BLaER1 treated with 17β-estradiol and CSF1 and Interleukin-3, amounts not matched to agents 10 nM and 100 nM (cell line): ENCODE results near the gene RBPJ.

Source experiments
- H3K27ac ChIP-seq, 11 experiments: shearing (Covaris generic); formaldehyde crosslinking; 2 replicates each; pipeline ENCODE4 v1.8.1; 2022
- H3K27me3 ChIP-seq, 11 experiments: shearing (Covaris generic); formaldehyde crosslinking; 2 replicates each; pipeline ENCODE4 v1.8.1; 2022
- H3K36me3 ChIP-seq, 11 experiments: shearing (Covaris generic); formaldehyde crosslinking; 2 replicates each; pipeline ENCODE4 v1.8.1; 2022
- H3K4me1 ChIP-seq, 10 experiments: shearing (Covaris generic); formaldehyde crosslinking; 2 replicates each; pipeline ENCODE4 v1.8.1; 2022
- H3K4me2 ChIP-seq, 11 experiments: shearing (Covaris generic); formaldehyde crosslinking; 2 replicates each; pipeline ENCODE4 v1.8.1; 2022
- H3K4me3 ChIP-seq, 10 experiments: shearing (Covaris generic); formaldehyde crosslinking; 2 replicates each; pipeline ENCODE4 v1.8.1; 2022
- H3K9ac ChIP-seq, 11 experiments: shearing (Covaris generic); formaldehyde crosslinking; 2 replicates each; pipeline ENCODE4 v1.8.1; 2022
- H3K9me3 ChIP-seq, 11 experiments: shearing (Covaris generic); formaldehyde crosslinking; replicated peaks in 1 of 11; 2 replicates each; pipeline ENCODE4 v1.8.1; 2022
- H4K20me1 ChIP-seq, 11 experiments: shearing (Covaris generic); formaldehyde crosslinking; 2 replicates each; pipeline ENCODE4 v1.8.1; 2022
- Cebpa-rat ChIP-seq, 11 experiments: shearing (Covaris generic); IDR thresholded peaks; 2 replicates each; pipeline ENCODE4 v1.8.1; 2022

Gene RBPJ

DNA sequence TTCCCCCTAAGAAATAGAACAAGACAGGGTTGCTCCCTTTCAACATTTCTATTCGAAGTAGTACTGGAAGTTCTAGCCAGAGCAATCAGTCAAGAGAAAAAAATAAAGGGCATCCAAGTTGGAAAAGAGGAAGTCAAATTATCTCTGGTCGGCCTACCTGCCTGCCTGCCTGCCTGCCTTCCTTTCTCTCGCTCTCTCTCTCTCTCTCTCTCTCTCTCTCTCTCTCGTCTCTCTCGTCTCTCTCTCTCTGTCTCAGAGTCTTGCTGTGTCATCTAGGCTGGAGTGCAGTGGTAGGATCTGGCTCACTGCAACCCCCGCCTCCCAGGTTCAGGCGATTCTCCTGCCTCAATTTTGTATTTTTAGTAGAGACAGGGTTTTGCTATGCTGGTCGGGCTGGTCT lies 126.6 kb downstream of the RBPJ start:
- Histone ChIP-seq H3K4me1 (no peaks in the 10 kb centered on the region), H3K4me2 (no peak overlapping the region), H3K9ac (no peak overlapping the region), H3K36me3 (no peaks in the 10 kb centered on the region; a peak in 1 of 22 replicates), H4K20me1 (peaks cover 0 to 4% (median 0%) of the 10 kb centered on the region in 11 experiments; a peak in 1 of 22 replicates), H3K27ac (no peak overlapping the region), H3K9me3 (peaks cover 0 to 23% (median 9%) of the 10 kb centered on the region in 11 experiments; a peak in 9 of 22 replicates), H3K4me3 (no peak overlapping the region), H3K27me3 (no peaks in the 10 kb centered on the region)
- TF ChIP-seq Cebpa-rat (IDR thresholded peaks at IDR 0.05), result no peak

DNA sequence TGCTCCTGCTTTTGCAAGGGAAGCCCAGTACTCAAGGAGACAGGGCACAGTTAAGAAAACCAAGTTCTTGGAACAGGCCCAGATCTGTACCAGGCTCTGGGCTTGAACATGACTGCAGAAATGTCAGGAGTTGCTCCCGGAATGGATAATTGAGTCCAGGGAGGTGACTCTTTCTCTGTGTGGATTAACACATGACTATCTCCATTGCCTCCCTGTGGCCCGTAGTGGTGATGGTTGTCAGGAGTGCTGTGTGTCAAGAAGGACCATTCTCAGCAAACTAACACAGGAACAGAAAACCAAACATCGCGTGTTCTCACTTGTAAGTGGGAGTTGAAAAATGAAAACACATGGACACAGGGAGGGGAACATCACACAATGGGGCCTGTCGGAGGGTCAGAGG lies 129.6 kb downstream of the RBPJ start:
- H3K4me2 ChIP-seq, result no peak overlapping the region
- no peaks in the 10 kb centered on the region for H3K36me3 ChIP-seq
- TF ChIP-seq Cebpa-rat (IDR thresholded peaks at IDR 0.05), result no peak
- no peak overlapping the region for H3K27ac ChIP-seq
- H3K9ac ChIP-seq, result no peak overlapping the region
- no peaks in the 10 kb centered on the region for H3K4me1 ChIP-seq
- H4K20me1 ChIP-seq, result no peaks in the 10 kb centered on the region
- H3K27me3 ChIP-seq, result no peaks in the 10 kb centered on the region
- H3K4me3 ChIP-seq, result no peak overlapping the region
- peaks cover 8 to 18% (median 14%) of the 10 kb centered on the region in 11 experiments; a peak in 19 of 22 replicates for H3K9me3 ChIP-seq

DNA sequence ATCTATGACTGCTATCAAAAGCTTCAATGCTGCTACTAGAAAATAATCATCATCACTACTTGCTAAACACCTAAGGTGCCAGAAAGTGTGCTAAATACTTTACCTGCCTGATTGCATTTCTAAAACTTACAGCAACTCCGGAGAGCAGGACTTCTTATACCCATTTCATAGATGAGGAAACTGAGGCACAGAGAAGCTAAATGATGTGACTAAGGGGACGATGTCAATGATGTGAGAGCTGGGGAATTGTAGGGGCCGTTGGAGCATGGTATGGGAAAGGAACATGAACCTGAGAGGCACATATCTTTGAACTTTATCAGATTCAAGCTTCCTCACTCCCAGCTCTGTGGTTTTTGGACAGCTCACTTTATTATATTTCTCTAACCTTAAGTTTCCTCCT lies 130.8 kb downstream of the RBPJ start:
- Histone ChIP-seq H3K27ac (no peak overlapping the region), H3K4me3 (no peak overlapping the region), H3K27me3 (no peaks in the 10 kb centered on the region), H4K20me1 (no peaks in the 10 kb centered on the region), H3K9me3 (peaks cover 8 to 18% (median 14%) of the 10 kb centered on the region in 11 experiments; a peak in 19 of 22 replicates), H3K36me3 (no peaks in the 10 kb centered on the region), H3K9ac (no peak overlapping the region), H3K4me1 (no peaks in the 10 kb centered on the region), H3K4me2 (no peak overlapping the region)
- TF ChIP-seq Cebpa-rat (IDR thresholded peaks at IDR 0.05), result no peak

DNA sequence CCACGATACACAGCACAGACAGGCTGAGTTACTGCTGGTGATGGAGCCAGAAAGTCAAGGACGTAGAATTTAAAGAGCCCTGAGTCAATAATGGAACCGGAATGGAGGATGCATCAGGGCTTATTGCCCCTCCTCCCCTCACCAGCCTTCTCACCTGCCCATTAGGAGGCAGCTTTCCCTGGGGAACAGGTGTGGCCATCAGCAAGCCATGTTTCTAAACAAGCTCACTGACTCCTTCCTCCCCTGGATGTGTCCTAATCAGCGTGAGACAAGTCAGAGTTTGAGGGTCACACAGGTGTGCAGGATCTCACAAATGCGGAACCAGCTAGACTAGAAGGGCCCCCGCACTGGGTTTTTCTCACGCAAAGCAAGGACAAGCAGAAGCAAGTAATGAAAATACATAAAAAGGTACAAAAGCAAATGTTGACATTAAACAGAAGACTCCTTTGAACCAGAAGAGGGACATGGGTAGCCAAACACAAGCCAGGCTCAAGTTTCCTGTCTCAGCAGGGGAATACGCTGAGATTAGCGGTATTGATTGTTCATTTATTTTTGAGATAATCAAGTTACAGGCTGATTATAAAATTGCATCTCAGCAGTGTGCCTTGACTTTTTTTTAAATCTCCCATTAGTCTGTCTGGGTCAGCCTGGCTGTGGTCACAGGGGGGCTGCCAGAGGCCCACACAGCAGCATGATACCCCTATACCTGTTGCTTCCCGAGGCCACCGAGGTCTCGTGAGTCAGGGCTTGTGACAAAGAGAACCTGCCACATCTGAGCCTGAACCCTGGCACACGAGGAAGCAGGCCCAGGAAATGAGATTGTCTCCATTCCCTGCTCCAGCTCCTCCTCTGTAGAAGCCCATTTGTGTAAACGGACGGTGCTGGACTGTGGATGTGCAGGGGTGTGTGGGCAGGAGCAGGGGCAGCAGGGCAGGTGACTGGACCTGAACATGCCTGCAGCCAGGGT lies 132.0 kb downstream of the RBPJ start:
- H4K20me1 ChIP-seq, result no peaks in the 10 kb centered on the region
- no peak overlapping the region for H3K4me3 ChIP-seq
- TF ChIP-seq Cebpa-rat (IDR thresholded peaks at IDR 0.05), result no peak
- H3K9ac ChIP-seq, result no peak overlapping the region
- no peaks in the 10 kb centered on the region for H3K27me3 ChIP-seq
- H3K36me3 ChIP-seq, result no peaks in the 10 kb centered on the region
- H3K27ac ChIP-seq, result no peak overlapping the region
- H3K9me3 ChIP-seq, result peaks cover 8 to 18% (median 14%) of the 10 kb centered on the region in 11 experiments; a peak in 19 of 22 replicates
- peaks cover 6 to 10% (median 7%) of the 10 kb centered on the region in 10 experiments for H3K4me1 ChIP-seq
- peak overlapping the region in 1 of 11 experiments; percentile 3; a peak in 3 of 22 replicates for H3K4me2 ChIP-seq

DNA sequence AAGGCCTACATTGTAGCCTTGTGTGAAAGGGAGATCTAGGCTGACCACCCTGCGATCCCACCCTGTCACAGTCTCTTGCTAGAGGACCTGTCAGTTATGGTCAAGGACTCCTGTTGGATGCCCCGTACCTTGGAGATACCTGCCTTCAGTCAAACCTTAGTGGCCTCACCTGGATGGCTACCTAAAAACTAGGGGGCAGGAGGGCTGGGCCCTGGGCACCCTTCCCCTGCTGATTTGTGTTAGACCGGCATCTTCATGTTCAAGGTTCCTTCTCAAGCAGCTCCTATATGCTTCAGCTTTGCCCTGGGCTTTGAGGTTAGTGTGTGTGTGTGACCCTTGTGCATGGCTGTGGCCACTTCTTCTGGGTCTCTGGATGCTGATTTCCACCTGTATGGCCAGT lies 134.1 kb downstream of the RBPJ start:
- Histone ChIP-seq H3K36me3 (no peaks in the 10 kb centered on the region), H3K4me3 (no peak overlapping the region), H3K9me3 (peaks cover 8 to 18% (median 14%) of the 10 kb centered on the region in 11 experiments; a peak in 19 of 22 replicates), H3K27me3 (no peaks in the 10 kb centered on the region), H3K27ac (no peak overlapping the region), H3K4me2 (no peak overlapping the region), H4K20me1 (no peaks in the 10 kb centered on the region), H3K9ac (no peak overlapping the region), H3K4me1 (peaks cover 13 to 28% (median 19%) of the 10 kb centered on the region in 10 experiments)
- TF ChIP-seq Cebpa-rat (IDR thresholded peaks at IDR 0.05), result no peak

DNA sequence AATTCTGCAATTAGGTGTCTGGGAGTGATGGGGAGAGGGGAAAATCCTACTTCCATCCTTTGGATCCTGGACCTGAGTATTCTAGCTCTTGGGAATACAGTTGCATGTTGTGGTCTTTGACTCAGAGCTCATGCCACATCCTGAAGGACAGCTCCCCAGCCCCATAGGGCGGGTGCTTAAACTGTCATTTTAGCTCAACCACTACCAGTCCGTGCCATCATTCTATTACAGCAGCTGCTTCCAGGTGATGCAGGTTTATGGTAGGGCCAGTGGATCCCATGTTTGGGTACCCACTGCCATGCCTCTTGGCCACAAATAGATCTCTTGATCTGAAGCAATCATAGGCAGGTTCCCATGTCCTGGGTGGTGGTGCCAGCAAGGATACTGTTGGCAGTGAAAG lies 134.8 kb downstream of the RBPJ start:
- H3K27me3 ChIP-seq, result no peaks in the 10 kb centered on the region
- peaks cover 13 to 34% (median 21%) of the 10 kb centered on the region in 10 experiments for H3K4me1 ChIP-seq
- no peak overlapping the region for H3K4me2 ChIP-seq
- no peak overlapping the region for H3K4me3 ChIP-seq
- no peak overlapping the region for H3K27ac ChIP-seq
- TF ChIP-seq Cebpa-rat (IDR thresholded peaks at IDR 0.05), result no peak
- no peaks in the 10 kb centered on the region for H4K20me1 ChIP-seq
- peaks cover 8 to 18% (median 14%) of the 10 kb centered on the region in 11 experiments; a peak in 19 of 22 replicates for H3K9me3 ChIP-seq
- no peak overlapping the region for H3K9ac ChIP-seq
- no peaks in the 10 kb centered on the region for H3K36me3 ChIP-seq

DNA sequence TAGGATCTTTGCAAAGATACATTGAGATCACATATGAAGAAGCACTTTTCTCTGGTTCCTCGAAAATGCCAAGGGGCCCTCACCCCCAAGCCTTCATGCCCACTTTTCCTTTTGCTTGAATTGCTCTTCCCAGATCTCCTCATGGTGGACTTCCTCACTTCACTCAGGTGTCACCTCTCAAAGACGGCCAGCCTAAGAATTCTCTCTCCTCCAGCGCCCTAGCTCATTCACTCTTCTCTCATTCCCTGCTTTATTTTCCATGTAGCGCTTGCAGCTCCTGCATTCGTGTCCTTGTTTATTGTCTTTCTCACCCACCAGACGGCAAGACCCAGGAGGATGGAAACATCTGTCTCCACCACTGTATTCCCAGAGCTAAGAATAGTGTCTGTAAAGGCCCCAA lies 136.6 kb downstream of the RBPJ start:
- H3K9me3 ChIP-seq, result peaks cover 8 to 18% (median 14%) of the 10 kb centered on the region in 11 experiments; a peak in 19 of 22 replicates
- H3K27me3 ChIP-seq, result no peaks in the 10 kb centered on the region
- H3K27ac ChIP-seq, result peak overlapping the region in 7 of 11 experiments; percentile 44 to 72 (median 55); a peak in 10 of 22 replicates
- H3K4me1 ChIP-seq, result peaks cover 13 to 36% (median 21%) of the 10 kb centered on the region in 10 experiments
- H3K36me3 ChIP-seq, result no peaks in the 10 kb centered on the region
- no peak overlapping the region for H3K4me3 ChIP-seq
- no peaks in the 10 kb centered on the region for H4K20me1 ChIP-seq
- peak overlapping the region in 2 of 11 experiments; percentile 52 to 62; a peak in 2 of 22 replicates for H3K9ac ChIP-seq
- no peak for TF ChIP-seq Cebpa-rat (IDR thresholded peaks at IDR 0.05)
- H3K4me2 ChIP-seq, result peak overlapping the region; percentile 49 to 83 (median 70)

DNA sequence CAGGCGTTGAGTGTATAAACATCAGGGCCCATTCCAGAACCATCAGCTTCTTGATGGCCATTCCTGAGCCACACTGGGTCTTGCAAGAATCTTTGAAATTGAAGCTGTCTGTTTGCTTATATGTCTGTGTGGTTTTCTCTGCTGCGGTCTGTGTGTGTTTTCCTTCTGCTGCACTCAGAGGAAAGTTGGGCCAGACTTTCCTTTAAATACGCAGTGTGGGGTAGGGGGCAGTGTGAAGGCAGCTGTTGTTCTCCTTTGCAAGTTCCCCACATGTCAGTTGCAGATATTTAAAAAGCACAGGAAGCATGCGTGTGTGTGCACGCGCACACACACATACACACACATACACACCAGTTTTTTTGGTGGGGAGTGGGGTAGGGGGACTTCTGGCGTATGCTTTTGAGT lies 137.3 kb downstream of the RBPJ start:
- Histone ChIP-seq H3K9me3 (peaks cover 8 to 18% (median 14%) of the 10 kb centered on the region in 11 experiments; a peak in 19 of 22 replicates), H3K27ac (peak overlapping the region in 8 of 11 experiments; percentile 41 to 72 (median 54); a peak in 14 of 22 replicates), H3K27me3 (no peaks in the 10 kb centered on the region), H3K4me3 (no peak overlapping the region), H3K9ac (peak overlapping the region in 7 of 11 experiments; percentile 16 to 64 (median 32); a peak in 10 of 22 replicates), H3K4me1 (peaks cover 13 to 36% (median 21%) of the 10 kb centered on the region in 10 experiments), H3K36me3 (no peaks in the 10 kb centered on the region), H3K4me2 (peak overlapping the region; percentile 49 to 83 (median 70)), H4K20me1 (no peaks in the 10 kb centered on the region)
- TF ChIP-seq Cebpa-rat (IDR thresholded peaks at IDR 0.05), result no peak

DNA sequence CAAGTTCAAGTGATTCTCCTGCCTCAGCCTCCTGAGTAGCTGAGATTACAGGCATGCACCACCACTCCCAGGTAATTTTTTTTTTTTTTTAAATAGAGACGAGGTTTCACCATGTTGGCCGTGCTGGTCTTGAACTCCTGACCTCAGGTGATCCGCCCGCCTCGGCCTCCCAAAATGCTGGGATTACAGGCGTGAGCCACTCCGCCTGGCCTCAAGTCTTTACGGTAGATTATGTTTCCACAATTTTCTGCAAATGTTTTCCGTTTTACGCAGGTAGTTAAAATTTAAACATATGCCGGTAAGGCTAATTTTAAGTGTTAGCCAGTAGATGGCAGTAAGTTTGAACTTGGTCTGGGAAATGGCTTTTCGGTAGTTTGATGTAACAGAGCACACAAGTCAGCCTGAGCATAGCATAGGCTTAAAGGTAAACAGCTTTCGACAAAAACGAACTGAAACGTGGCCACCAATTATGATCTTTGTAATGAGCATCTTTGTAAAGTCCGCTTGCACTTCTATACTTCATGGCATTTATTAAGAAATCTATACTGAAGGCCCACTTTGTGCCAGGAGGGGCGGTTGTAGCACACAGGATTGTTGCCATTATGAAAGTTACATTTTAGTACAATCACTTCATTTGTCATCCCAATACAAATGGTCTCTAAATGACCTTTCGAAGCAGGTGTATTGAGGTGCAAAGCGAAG lies 138.4 kb downstream of the RBPJ start:
- no peak overlapping the region for H3K9ac ChIP-seq
- peak overlapping the region; percentile 0 to 83 (median 37); a peak in 10 of 22 replicates for H3K4me2 ChIP-seq
- no peaks in the 10 kb centered on the region for H4K20me1 ChIP-seq
- no peak overlapping the region for H3K4me3 ChIP-seq
- H3K4me1 ChIP-seq, result peaks cover 13 to 36% (median 21%) of the 10 kb centered on the region in 10 experiments
- peaks cover 4 to 19% (median 13%) of the 10 kb centered on the region in 11 experiments; a peak in 20 of 22 replicates for H3K9me3 ChIP-seq
- no peaks in the 10 kb centered on the region for H3K36me3 ChIP-seq
- peak overlapping the region in 1 of 11 experiments; percentile 53; a peak in 1 of 22 replicates for H3K27ac ChIP-seq
- no peaks in the 10 kb centered on the region for H3K27me3 ChIP-seq
- no peak for TF ChIP-seq Cebpa-rat (IDR thresholded peaks at IDR 0.05)
